Measurements from ENCODE around the gene CCDC88C.

- no peak for TF ChIP-seq CTCF (IDR thresholded peaks at IDR 0.05; ENCODE audit: extremely low read depth in 1 of 2, insufficient read depth in 1 of 2, low read depth in 1 of 2, low read length in 2 of 2)
- no peak for TF ChIP-seq POLR2A (IDR thresholded peaks at IDR 0.05; ENCODE audit: low read depth, low read length)
- TF ChIP-seq JUN (IDR thresholded peaks at IDR 0.05; ENCODE audit: borderline replicate concordance, insufficient read depth, insufficient read length, low read depth) = no peak
- no peak for TF ChIP-seq POLR2AphosphoS5 (IDR thresholded peaks at IDR 0.05; ENCODE audit: insufficient read depth, low read depth, low read length)
- TF ChIP-seq MAX (IDR thresholded peaks at IDR 0.05; ENCODE audit: insufficient read depth, insufficient read length) = no peak
- TF ChIP-seq GATA2 (IDR thresholded peaks at IDR 0.05; ENCODE audit: insufficient read depth, insufficient read length, low read depth, low read length) = no peak
- no peak for TF ChIP-seq EZH2 (IDR thresholded peaks at IDR 0.05; ENCODE audit: borderline replicate concordance, low read depth, low read length, severe bottlenecking)
- no peak for TF ChIP-seq MYC (IDR thresholded peaks at IDR 0.05; ENCODE audit: low read depth, low read length)
- TF ChIP-seq FOS (IDR thresholded peaks at IDR 0.05; ENCODE audit: borderline replicate concordance, insufficient read depth, low read length) = no peak
Measured at GRCh38 chr14:91243074-91243471, 174.5 kb downstream of the CCDC88C start.

All from endothelial cell of umbilical vein (primary cell).